ENCODE measurements around the gene ZNF19.

DNA sequence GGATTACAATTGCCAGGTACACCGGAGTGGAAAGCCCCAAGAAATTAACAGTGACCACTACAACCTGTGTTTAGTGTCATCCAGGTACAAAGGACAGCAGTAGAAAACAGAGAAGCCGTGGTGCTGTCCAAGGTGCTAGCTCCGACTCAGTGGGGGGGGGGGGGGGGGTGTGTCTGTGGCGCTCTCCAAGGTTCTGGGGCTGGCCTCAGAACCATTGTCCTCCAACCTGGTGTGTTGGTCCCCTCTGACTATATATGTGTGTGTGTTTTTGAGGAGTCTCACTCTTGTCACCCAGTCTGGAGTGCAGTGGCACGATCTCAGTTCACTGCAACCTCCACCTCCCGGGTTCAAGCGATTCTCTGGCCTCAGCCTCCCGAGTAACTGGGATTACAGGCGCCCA is 21.3 kb downstream of the ZNF19 start:
- TF ChIP-seq, protein P1, sequence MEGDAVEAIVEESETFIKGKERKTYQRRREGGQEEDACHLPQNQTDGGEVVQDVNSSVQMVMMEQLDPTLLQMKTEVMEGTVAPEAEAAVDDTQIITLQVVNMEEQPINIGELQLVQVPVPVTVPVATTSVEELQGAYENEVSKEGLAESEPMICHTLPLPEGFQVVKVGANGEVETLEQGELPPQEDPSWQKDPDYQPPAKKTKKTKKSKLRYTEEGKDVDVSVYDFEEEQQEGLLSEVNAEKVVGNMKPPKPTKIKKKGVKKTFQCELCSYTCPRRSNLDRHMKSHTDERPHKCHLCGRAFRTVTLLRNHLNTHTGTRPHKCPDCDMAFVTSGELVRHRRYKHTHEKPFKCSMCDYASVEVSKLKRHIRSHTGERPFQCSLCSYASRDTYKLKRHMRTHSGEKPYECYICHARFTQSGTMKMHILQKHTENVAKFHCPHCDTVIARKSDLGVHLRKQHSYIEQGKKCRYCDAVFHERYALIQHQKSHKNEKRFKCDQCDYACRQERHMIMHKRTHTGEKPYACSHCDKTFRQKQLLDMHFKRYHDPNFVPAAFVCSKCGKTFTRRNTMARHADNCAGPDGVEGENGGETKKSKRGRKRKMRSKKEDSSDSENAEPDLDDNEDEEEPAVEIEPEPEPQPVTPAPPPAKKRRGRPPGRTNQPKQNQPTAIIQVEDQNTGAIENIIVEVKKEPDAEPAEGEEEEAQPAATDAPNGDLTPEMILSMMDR (IDR thresholded peaks at IDR 0.05) = no peak
- TF ChIP-seq POLR2A (IDR thresholded peaks at IDR 0.05) = no peak
